ENCODE data around the gene ATXN7L2.

Gene ATXN7L2

GRCh38 chr1:109477821-109478220 is 5.9 kb upstream of the ATXN7L2 start:
- no peak for DNase-seq (ENCODE audit: low read depth)

GRCh38 chr1:109478806-109479205 is 4.9 kb upstream of the ATXN7L2 start:
- no peak for DNase-seq (ENCODE audit: low read depth)

GRCh38 chr1:109479311-109479710 is 4.4 kb upstream of the ATXN7L2 start:
- no peak for DNase-seq (ENCODE audit: low read depth)

GRCh38 chr1:109479901-109480300 is 3.8 kb upstream of the ATXN7L2 start:
- no peak for DNase-seq (ENCODE audit: low read depth)

- no peak for DNase-seq (ENCODE audit: low read depth)
Measured at GRCh38 chr1:109481646-109482045, 2.1 kb upstream of the ATXN7L2 start.

- no peak for DNase-seq (ENCODE audit: low read depth)
Measured at GRCh38 chr1:109482242-109482641, 1.5 kb upstream of the ATXN7L2 start.

GRCh38 chr1:109482791-109483671 is 674 bp upstream of the ATXN7L2 start:
- DNase-seq (ENCODE audit: low read depth): no peak

- DNase-seq (ENCODE audit: low read depth): no peak
Measured at GRCh38 chr1:109484519-109484975, 842 bp downstream of the ATXN7L2 start.

GRCh38 chr1:109485001-109485400 is 1.3 kb downstream of the ATXN7L2 start:
- no peak for DNase-seq (ENCODE audit: low read depth)

- DNase-seq (ENCODE audit: low read depth): no peak
Measured at GRCh38 chr1:109487261-109487660, 3.6 kb downstream of the ATXN7L2 start.

- no peak for DNase-seq (ENCODE audit: low read depth)
Measured at GRCh38 chr1:109488201-109488600, 4.5 kb downstream of the ATXN7L2 start.

- DNase-seq (ENCODE audit: low read depth): no peak
Measured at GRCh38 chr1:109488696-109489095, 5.0 kb downstream of the ATXN7L2 start.

GRCh38 chr1:109490029-109490933 is 6.6 kb downstream of the ATXN7L2 start:
- no peak for DNase-seq (ENCODE audit: low read depth)

GRCh38 chr1:109490934-109491302 is 7.2 kb downstream of the ATXN7L2 start:
- no peak for DNase-seq (ENCODE audit: low read depth)

GRCh38 chr1:109491372-109491771 is 7.7 kb downstream of the ATXN7L2 start:
- no peak for DNase-seq (ENCODE audit: low read depth)

GRCh38 chr1:109492779-109493178 is 9.1 kb downstream of the ATXN7L2 start:
- DNase-seq (ENCODE audit: low read depth): no peak

GRCh38 chr1:109493227-109493626 is 9.5 kb downstream of the ATXN7L2 start:
- DNase-seq (ENCODE audit: low read depth): no peak

- DNase-seq (ENCODE audit: low read depth): peak; percentile 64
Measured at GRCh38 chr1:109493805-109494539, 10.3 kb downstream of the ATXN7L2 start, which contains the start of gene CYB561D1. TSS of gene CYB561D1 (plus strand) at chr1:109494094. CDS start at chr1:109494140, 46 bp downstream.

- DNase-seq (ENCODE audit: low read depth): no peak
Measured at GRCh38 chr1:109495738-109496137, 12.0 kb downstream of the ATXN7L2 start.

- DNase-seq (ENCODE audit: low read depth): no peak
Measured at GRCh38 chr1:109497449-109498160, 13.9 kb downstream of the ATXN7L2 start.

GRCh38 chr1:109498161-109498801 is 14.6 kb downstream of the ATXN7L2 start:
- DNase-seq (ENCODE audit: low read depth): no peak
